Vagina (tissue), 2 donors: Measurements from ENCODE around the gene TTLL4.

Experiments
- POLR2A ChIP-seq, 2 donors: fragments of 450-650 bp; IDR thresholded peaks; one replicate each; pipeline ENCODE4 v1.6.1; 2017; ENCODE audit warnings: antibody characterized with exemption in 2 of 2, mild to moderate bottlenecking in 2 of 2, moderate library complexity in 2 of 2
- POLR2AphosphoS5 ChIP-seq, 2 donors: sonication (generic); formaldehyde crosslinking; IDR thresholded peaks; one replicate each; pipeline ENCODE4 v1.9.0; 2017; ENCODE audit warnings: antibody characterized with exemption in 2 of 2, mild to moderate bottlenecking in 2 of 2, low read depth in 1 of 2; ENCODE audit not compliant: insufficient read depth in 1 of 2
- TF ChIP-seq, protein P1 (sequence below), 3 experiments: fragments of 450-650 bp in 2 of 3; fragments of 200-600 bp in 1 of 3; sonication (generic) in 1 of 3; IDR thresholded peaks; one replicate each; pipeline ENCODE4 v1.5.1; 2017 to 2019; ENCODE audit warnings: antibody characterized with exemption in 3 of 3, mild to moderate bottlenecking in 2 of 3, moderate library complexity in 2 of 3

- TF ChIP-seq, protein P1, sequence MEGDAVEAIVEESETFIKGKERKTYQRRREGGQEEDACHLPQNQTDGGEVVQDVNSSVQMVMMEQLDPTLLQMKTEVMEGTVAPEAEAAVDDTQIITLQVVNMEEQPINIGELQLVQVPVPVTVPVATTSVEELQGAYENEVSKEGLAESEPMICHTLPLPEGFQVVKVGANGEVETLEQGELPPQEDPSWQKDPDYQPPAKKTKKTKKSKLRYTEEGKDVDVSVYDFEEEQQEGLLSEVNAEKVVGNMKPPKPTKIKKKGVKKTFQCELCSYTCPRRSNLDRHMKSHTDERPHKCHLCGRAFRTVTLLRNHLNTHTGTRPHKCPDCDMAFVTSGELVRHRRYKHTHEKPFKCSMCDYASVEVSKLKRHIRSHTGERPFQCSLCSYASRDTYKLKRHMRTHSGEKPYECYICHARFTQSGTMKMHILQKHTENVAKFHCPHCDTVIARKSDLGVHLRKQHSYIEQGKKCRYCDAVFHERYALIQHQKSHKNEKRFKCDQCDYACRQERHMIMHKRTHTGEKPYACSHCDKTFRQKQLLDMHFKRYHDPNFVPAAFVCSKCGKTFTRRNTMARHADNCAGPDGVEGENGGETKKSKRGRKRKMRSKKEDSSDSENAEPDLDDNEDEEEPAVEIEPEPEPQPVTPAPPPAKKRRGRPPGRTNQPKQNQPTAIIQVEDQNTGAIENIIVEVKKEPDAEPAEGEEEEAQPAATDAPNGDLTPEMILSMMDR (IDR thresholded peaks at IDR 0.05), result no peak
- TF ChIP-seq POLR2AphosphoS5 (IDR thresholded peaks at IDR 0.05; ENCODE audit: insufficient read depth in 1 of 2, low read depth in 1 of 2), result no peak
- no peak for TF ChIP-seq POLR2A (IDR thresholded peaks at IDR 0.05)
Observed at GRCh38 chr2:218744615-218745014, 34.0 kb downstream of the TTLL4 start.
